HG03354 (cell line): ENCODE data around the gene ANKHD1.
"Not testable (repeated sequence)": the region's sequence is repeated elsewhere in the genome, so short reads cannot be mapped to it uniquely, and the experiment has no call there.

Experiments
- ATAC-seq: cut with Tn5 transposase; IDR thresholded peaks from one replicate; pipeline ENCODE4 v1.9.1; 2021; ENCODE audit warnings: mild to moderate bottlenecking; ENCODE audit not compliant: unreplicated experiment, poor library complexity, severe bottlenecking

Gene ANKHD1

DNA sequence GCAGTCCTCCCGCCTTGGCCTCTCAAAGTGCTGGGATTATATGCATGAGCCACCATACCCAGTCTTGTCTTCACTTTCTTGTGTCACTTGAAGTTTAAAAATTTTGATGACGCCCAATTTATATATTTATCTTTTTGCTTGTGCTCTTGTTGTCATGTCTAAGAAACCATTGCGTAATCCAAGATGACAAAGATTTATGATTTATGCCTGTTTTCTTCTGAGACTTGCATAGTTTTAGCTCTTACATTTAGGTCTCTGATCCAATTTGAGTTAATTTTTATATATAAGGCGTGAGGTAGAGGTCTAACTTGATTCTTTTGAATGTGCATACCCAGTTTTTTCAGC lies 18.6 kb downstream of the ANKHD1 start:
- no peak for ATAC-seq

- ATAC-seq = no peak
These were observed 19.2 kb downstream of the ANKHD1 start for GRCh38 chr5:140420665-140421361.

DNA sequence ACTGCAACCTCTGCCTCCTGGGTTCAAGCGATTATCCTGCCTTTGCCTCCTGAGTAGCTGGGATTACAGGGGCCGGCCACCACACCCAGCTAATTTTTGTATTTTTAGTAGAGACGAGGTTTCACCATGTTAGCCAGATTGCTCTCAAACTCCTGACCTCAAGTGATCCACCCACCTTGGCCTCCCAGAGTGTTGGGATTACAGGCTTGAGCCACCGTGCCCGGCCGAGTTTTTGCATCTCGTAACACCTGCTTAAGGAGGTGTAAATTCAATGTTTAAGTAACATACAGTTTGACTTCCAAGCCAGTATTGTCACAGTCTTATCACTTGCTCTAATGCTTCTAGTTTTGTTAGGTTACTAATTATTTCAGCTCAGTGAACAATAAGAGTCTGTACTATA lies 19.7 kb downstream of the ANKHD1 start:
- not testable (repeated sequence) for ATAC-seq

- no peak for ATAC-seq
These were observed 22.0 kb downstream of the ANKHD1 start for GRCh38 chr5:140423609-140424008.

- ATAC-seq = no peak
These were observed 22.5 kb downstream of the ANKHD1 start for GRCh38 chr5:140424135-140424534.

DNA sequence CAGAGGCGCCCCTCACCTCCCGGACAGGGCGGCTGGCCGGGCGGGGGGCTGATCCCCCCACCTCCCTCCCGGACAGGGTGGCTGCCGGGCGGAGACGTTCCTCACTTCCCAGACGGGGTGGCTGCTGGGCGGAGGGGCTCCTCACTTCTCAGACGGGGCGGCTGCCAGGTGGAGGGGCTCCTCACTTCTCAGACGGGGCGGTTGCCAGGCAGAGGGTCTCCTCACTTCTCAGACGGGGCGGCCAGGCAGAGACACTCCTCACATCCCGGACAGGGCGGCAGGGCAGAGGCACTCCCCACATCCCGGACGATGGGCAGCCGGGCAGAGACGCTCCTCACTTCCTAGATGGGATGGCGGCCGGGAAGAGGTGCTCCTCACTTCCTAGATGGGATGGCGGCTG lies 26.1 kb downstream of the ANKHD1 start:
- not testable (repeated sequence) for ATAC-seq

DNA sequence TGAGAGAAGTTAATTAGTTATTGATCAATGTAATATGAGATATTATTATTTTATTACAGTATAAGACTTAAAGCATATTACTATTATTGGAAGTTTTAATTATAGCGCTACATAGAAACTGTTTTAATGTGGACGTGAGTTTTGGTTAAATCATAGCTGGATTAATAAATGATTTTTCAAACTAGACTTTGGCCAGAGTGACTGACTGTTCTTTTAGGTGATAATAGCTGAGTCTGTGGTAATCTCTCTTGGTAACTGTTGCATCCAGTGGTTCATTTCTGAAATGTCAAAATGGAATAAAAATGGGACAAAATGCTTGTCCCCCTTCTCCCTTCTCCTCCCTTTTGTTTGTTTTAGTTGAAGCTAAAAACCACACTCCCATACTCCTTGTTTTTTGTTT lies 28.1 kb downstream of the ANKHD1 start:
- no peak for ATAC-seq

DNA sequence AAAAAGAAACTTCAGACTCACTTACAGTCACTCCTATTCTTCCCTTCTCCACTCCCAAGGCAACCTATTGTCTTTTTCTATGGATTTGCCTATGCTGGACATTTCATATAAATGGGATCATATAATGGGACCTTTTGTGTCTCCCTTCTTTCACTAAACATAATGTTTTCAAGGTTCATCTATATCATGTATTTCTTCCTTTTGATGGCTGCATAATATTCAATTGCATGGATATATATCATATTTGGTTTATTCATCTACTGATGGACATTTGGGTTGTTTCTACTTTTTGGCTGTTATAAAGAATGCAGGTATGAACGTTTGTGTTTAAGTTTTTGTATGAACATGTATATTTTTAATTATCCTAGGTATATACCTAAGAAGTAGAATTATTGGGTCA lies 30.6 kb downstream of the ANKHD1 start:
- no peak for ATAC-seq

DNA sequence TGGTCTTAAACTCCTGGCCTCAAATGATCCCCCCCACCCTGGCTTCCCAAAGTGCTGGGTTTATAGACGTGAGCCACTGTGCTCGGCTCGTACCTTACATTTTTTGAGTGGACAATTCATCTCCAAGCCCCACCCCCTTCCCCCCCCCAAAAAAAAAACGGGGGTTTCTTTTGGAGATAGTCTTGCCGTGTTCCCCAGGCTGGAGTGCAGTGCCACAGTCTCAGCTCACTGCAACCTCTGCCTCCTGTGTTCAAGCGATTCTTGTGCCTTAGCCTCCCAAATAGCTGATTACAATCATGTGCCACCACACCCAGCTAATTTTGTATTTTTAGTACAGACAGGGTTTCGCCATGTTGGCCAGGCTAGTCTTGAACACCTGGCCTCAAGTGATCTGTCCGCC lies 31.3 kb downstream of the ANKHD1 start:
- ATAC-seq = no peak

DNA sequence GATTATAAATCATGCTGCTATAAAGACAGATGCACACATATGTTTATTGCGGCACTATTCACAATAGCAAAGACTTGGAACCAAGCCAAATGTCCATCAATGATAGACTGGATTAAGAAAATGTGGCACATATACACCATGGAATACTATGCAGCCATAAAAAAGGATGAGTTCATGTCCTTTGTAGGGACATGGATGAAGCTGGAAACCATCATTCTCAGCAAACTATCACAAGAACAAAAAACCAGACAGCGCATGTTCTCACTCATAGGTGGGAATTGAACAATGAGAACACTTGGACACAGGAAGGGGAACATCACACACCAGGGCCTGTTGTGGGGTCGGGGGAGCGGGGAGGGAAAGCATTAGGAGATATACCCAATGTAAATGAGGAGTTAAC lies 55.7 kb downstream of the ANKHD1 start:
- ATAC-seq = not testable (repeated sequence)

DNA sequence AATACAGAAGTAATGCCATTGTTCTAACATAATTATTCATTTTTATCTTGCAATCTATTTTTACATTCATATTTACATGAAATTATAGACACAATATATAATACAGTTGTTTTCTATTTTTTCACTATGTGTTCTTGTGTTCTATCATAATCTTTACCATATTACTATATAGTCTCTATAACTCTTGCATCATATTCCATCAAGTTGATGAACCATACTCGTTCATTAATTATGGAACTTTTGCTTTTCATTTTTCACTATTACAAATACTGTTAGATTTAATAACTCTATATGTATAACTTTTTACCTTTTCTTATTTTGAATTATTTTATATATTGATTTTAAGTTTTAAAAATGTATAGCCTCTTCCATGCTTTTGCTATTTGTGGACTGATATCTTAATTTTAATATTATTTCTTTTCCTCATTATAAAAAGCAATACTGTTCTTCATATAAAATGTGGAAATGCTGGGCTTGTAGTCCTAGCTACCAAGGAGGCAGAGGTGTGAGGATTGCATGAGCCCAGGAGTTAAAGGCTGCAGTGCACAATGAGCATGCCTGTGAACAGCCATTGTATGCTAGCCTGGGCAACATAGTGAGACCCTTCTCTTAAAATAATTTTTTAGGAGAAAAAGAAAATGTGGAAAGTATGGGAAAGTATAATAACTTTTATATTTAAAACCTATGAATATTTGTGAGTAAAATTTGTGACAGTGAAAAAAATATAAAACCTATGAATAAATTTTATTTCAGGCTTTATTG lies 65.5 kb downstream of the ANKHD1 start:
- ATAC-seq = no peak

GRCh38 chr5:140468188-140468587 lies 66.6 kb downstream of the ANKHD1 start:
- ATAC-seq = no peak

- no peak for ATAC-seq
These were observed 67.6 kb downstream of the ANKHD1 start for GRCh38 chr5:140469259-140469658.

- no peak for ATAC-seq
These were observed 78.8 kb downstream of the ANKHD1 start for GRCh38 chr5:140480310-140481014.

DNA sequence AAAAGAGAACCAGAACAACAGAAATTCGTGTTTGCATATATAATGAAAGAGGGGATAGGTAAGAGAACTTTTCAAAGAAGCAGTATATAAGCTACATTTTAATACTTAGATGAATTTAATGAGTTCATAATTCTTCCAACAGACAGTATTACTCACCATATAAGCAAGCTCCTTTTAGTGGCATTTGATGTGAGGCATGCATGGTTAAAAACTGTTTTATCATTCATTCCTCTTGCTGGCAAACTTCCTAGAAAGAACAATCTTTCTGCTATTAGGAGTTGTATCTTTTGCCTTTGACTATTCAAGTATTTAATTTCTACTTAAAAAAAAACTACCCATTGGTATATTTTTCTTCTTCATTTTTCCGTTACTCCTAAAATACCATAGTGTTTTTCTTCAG lies 80.1 kb downstream of the ANKHD1 start:
- ATAC-seq = no peak

GRCh38 chr5:140483055-140483454 lies 81.4 kb downstream of the ANKHD1 start:
- no peak for ATAC-seq

- not testable (repeated sequence) for ATAC-seq
These were observed 86.5 kb downstream of the ANKHD1 start for GRCh38 chr5:140488141-140488540.

- ATAC-seq = no peak
These were observed 87.3 kb downstream of the ANKHD1 start for GRCh38 chr5:140488914-140489313.

GRCh38 chr5:140497897-140498296 lies 96.3 kb downstream of the ANKHD1 start:
- ATAC-seq = no peak

- ATAC-seq = no peak
These were observed 97.0 kb downstream of the ANKHD1 start for GRCh38 chr5:140498591-140498990.

DNA sequence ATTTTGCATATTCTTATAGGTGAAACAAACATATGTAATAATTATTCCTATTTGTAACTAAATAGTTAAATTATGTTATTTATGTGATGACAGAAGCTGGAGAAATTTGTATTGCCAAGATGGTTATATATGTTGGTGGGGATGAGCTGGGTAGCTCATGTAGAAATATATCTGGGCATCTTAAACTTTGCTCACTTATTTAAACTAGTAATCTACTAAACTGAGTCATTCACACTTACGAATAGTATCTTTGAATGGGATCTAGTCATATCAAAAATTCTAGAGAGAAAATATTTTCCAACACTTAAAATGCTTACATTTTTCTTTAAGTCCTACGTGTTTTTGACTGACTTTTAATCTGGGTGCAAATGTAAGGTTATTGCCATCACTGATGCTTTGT lies 101.2 kb downstream of the ANKHD1 start:
- no peak for ATAC-seq
